Endothelial cell of umbilical vein (primary cell): ENCODE measurements around the gene KBTBD4.

Experiments used
- CTCF ChIP-seq, 2 donors: IDR thresholded peaks; 1 replicate in 1 of 2; 2 replicates in 1 of 2; pipeline ENCODE4 v1.5.1; 2011; ENCODE audit warnings: low read length in 2 of 2, mild to moderate bottlenecking in 2 of 2, moderate library complexity in 2 of 2, control low read depth in 1 of 2, inconsistent platforms in 1 of 2, low read depth in 1 of 2; ENCODE audit not compliant: insufficient read depth in 1 of 2; ENCODE audit errors: extremely low read depth in 1 of 2
- EZH2 ChIP-seq: IDR thresholded peaks from 2 replicates; pipeline ENCODE4 v1.6.1; 2012; ENCODE audit warnings: borderline replicate concordance, low read depth, mild to moderate bottlenecking, moderate library complexity, low read length, inconsistent platforms; ENCODE audit not compliant: severe bottlenecking
- JUN ChIP-seq: IDR thresholded peaks from 2 replicates; pipeline ENCODE4 v1.6.1; 2011; ENCODE audit warnings: borderline replicate concordance, low read depth; ENCODE audit not compliant: insufficient read length, insufficient read depth
- POLR2A ChIP-seq: IDR thresholded peaks from 2 replicates; pipeline ENCODE4 v1.6.1; 2012; ENCODE audit warnings: low read depth, mild to moderate bottlenecking, control low read depth, low read length
- POLR2AphosphoS5 ChIP-seq: IDR thresholded peaks from 2 replicates; pipeline ENCODE4 v1.6.1; 2012; ENCODE audit warnings: low read depth, mild to moderate bottlenecking, control low read depth, low read length, moderate library complexity; ENCODE audit not compliant: insufficient read depth

- TF ChIP-seq POLR2AphosphoS5 (no peak), CTCF (IDR thresholded peaks at IDR 0.05; ENCODE audit: extremely low read depth in 1 of 2, insufficient read depth in 1 of 2, low read depth in 1 of 2, low read length in 2 of 2) (no peak), EZH2 (no peak), POLR2A (no peak), JUN (no peak)
Measured at GRCh38 chr11:47626234-47626633, 47.5 kb upstream of the KBTBD4 start.
